HEK293T (cell line): Measurements from ENCODE around the gene TMEM161A.

Experiments used
- ELF4 ChIP-seq: fragments of 450-650 bp; IDR thresholded peaks from 2 replicates; pipeline ENCODE4 v1.6.1; 2017; ENCODE audit warnings: antibody characterized with exemption
- TARDBP ChIP-seq: fragments of 450-650 bp; IDR thresholded peaks from 2 replicates; pipeline ENCODE4 v1.6.1; 2016
- ZNF384 ChIP-seq: fragments of 450-650 bp; IDR thresholded peaks from 2 replicates; pipeline ENCODE4 v1.6.1; 2016

DNA sequence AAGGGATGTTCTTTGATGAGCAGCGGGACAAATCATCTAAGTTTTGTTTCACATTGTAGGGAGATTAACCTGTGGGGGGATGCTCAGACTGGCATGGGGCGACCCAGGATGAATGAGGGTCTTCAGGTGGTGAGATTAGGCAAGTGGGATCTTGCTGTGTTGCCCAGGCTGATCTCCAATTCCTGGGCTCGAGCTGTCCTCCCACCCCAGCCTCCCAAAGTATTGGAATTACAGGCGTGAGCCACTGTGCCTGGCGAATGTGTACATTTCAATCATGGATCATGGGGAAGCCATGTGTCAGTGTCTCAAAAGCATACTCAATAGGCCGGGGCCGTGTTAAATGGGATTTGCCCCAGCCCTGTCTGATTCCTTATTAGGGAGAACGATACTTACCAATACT lies 66.4 kb downstream of the TMEM161A start:
- no peak for TF ChIP-seq TARDBP
- TF ChIP-seq ZNF384 = no peak
- no peak for TF ChIP-seq ELF4
